ENCODE results near the gene ELMO1.

ELMO1 gene

DNA sequence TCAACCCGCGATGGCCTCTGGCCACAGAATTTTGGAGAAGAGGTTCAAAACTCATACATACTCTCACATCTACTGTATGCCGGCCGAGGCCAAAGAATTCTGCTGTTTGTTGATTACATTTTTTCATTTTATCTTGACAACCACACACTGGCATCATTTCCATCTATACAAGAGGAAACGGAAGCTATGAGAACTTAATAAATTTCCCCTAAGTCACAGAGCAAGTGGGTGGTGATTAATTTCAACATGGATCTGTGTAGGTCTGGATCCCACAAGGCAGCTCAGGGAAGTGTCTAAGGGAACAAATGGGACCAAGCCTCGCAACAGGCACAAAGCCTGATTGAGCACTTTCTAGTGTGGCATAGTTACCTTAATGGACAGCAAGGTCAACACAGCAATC, 18.0 kb downstream of the ELMO1 start:
- no peak for DNase-seq

DNA sequence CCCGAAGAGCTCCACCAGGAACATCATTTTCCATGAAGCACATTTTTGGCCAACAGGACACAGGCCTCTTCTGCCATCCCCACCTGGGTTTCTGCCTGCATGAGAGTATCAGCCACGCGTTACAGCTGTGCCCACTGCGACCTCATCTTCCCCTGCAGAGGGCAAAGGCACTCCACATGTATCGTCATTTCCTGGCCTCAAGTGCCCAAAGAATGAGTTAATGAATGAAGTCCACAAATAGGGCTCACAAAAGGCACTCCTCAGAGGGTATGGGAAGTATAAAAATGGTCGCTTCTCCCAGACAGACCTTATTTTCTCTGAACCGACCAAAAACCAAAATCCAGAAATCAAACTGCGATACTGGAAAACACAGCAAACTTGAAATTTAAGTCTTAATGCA, 18.5 kb downstream of the ELMO1 start:
- DNase-seq: no peak

DNA sequence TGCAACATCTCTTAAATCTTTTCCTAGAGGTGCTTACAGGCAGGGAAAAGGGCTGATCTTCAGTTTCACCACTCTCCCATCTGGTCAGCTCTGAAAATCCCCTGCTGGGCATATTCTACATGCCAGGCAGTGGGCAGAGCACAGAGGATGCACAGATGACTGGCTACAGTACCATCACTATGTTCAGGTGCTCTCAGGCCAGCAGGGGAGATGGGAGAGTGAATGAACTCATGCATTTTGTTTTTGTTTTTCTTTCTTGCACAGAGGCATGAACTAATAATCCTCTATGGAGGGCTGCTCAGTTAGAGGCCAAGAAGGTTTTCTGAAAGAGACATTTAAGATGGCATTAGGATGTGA, 19.3 kb downstream of the ELMO1 start:
- no peak for DNase-seq

DNA sequence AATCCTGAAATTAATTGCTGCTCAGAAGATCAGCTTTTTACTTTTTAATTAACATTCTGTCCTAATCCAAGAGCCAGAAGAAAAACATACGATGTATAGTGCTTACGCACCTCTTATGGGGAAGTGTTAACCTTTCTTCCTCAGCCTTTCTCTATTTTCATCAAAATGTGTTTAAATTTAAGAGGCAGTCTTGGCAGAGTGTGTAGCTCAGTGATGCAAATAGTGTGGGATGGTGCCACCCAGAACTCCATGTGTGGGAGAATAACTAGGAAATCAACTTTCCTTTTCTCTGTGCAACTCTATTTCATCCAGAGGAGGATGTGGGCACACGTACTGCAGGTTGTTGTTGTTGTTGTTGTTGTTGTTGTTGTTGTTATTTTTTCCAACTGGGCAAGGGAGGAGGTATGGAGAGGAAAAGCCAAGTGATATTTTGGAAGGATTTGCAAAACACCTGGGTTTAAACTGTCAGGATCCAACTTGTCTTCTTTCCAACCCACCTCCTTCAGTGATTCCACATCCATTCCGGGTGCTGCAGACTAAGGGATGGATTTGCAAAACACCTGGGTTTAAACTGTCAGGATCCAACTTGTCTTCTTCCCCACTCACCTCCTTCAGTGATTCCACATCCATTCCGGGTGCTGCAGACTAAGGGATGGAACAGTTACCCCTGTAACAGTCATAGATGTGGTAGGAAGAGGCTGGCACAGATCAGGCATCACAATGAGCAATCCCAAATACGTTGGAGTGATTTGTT, 19.8 kb downstream of the ELMO1 start:
- no peak for DNase-seq

DNA sequence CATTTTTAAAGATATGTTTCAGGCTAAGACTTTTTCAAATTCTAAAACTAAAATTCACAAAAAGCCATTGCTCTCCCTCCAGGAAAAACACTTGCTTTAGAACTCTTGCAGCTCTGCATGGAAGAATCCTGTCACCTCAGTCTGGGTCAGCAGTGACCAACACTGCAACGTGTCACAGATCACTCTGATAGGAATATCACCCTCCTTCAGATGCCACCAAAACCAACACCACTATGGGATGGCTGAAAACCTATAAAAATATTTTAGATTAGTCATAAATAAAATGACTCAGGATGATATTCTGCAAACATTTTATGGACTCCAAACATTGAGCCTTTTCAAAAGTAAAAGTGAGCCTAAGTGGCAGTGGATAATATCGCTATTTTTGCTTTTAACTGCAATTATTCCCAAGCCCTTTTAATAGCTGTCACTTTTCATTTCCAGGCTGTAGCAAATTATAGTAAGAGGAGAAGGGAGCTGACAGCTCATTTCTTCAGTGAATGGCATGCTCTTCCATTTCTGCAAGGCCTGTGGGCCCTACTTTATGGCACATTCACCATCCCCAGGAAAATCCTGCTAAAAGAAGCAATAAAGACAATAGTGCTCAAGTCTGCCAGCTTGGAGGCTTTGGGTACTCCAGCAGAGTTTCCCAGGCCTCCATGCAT, 21.3 kb downstream of the ELMO1 start:
- DNase-seq: no peak

DNA sequence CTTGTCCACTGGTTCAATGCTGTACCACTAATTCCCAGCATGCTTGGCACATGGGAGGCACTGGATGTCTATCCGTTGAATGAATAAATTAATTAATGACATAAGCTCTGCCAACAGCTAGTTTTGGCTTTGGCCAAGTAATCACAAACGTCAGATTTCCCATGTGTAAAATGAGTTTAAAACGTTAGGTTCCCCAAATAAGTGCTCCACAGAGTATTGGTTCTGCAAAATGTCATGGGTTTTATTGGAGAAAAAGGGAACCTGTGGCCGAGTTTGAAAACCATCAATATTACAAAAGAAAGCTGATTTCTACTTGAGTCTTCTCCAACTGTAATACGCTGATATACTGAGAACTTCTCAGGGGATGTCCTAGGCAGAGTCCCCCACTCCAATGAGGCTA, 23.2 kb downstream of the ELMO1 start:
- no peak for DNase-seq

DNA sequence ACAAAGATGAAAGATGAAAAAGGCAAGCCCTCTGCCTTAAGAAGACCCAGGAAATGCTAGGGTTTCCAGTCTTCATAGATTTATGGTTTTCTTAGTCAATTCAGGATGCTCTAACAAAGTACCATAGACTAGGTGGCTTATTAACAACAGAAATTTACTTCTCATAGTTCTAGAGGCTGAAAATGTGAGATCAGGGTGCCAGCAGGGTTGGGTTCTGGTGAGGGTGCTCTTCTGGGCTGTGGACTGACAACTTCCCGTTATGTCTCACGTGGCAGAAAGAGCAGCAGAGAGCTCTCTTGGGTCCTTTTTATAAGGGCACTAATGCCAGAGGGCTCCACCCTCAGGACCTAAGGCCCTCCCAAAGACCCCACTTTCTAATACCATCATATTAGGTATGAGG, 23.7 kb downstream of the ELMO1 start:
- DNase-seq: no peak

DNA sequence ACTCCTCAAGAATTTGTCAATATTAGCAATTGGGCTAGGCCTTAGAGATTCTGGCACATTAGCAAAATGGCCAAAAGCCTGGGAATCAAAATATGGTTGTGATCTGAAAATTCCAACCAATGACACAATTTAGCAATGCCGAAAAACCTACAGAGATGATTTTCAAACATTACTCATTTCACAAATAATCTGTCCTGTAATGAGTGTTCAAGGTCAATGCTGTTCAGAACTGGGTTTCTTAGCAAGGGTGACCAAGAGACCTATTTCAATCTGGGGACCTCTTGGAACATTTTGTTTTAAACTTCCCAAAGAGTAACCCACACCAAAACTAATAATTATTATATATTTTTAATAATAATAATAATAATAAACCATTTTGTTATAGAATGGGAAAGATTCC, 24.1 kb downstream of the ELMO1 start:
- no peak for DNase-seq

DNA sequence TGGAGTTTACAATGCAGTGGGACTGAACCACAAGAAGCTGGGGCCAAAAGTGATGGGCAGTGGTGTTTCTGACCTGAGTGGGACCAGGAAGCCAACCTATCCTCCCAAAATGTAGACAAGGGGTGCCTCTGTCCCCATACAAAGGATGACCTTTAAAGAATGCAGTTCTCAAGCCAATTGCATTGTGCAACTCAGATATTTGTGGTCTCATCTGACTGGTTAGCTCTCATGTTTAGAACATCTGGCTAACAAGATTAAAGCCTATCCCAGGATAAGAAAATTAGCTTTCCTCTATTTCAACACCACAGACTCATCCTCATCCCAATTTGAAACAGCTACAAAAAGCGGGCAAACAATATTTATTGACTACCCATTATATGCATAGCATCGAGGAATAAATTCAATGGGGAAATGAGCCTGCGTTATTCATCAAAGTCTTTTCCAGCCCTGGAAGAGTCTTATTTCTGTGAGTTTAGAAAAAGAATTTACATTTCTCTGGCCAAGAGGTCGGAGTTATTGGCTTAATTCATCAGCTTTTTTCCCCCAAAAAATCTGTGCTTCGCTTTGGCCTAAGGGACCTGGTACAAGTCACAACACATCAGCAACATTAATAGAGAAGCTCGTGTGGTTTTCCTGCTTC, 26.7 kb downstream of the ELMO1 start:
- DNase-seq: no peak

DNA sequence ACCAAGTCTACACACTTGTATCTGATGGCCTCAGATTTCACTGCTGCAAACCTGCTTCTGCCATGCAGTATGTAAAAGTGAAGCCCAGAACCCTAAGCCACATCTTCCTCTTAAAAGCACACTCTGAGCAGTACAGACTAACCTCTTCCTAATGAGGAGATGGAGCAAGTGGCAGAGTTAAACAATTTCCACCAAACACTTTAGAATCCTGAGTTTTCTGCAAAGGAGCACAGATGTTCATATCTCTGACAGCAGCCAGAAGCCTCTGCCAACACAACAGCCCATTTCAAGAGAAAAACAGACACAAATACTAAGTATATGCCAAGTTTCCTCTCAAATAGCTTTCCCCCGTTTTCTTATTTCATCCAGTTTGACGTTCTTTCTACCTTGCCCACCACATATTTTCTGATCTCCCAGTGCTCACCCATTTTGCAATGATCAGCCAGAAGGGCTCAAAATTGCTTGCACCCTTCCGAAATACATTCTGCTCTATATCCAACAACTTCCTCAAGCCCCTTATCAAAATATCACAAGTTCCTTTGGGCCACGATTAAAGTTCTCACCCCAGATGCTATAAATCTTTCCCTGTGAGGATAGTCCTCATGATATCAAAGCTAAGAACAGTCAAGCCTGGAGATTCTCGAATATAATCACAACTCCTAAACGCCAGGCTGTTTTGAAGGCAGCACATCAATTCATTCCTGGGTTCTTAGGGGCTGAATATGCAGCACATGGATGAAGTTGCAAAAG, 27.5 kb downstream of the ELMO1 start:
- no peak for DNase-seq

DNA sequence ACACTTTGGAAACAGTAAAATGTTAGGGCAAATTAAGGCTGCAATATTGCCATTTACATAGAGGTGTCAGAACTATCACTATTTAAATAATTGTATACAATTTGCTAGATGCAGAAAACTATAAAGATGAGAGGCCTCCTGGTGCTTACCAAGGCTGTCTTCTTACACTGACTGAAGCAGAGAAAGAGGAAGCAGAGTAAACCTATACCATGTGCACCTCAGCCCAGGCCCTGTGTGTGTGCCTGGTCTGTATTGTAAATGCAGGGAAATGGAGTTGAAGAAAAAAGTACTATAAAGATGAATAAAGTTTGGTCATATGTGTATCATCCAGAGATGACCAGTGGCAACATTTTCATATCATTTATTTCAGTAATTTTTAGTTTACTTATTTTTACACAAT, 29.2 kb downstream of the ELMO1 start:
- DNase-seq: no peak

DNA sequence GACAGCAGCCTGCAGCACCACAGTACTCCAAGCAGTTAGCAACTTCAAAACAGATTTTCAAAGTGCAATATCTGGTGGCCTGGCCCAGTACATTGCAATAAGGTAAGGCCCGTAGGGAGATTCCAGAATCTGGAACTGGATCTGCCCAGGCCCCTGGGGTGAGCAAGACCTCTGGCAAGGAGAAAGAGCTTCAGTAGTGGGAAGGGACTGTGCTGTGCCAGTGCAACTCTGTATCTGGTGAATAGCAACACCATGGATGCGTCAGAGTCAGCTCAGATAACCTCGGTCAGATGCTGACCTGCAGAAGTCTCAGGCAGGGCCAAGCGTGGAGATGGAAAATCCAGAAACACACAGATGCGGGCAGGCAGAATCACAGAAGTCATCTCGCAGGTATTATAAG, 30.3 kb downstream of the ELMO1 start:
- DNase-seq: no peak

DNA sequence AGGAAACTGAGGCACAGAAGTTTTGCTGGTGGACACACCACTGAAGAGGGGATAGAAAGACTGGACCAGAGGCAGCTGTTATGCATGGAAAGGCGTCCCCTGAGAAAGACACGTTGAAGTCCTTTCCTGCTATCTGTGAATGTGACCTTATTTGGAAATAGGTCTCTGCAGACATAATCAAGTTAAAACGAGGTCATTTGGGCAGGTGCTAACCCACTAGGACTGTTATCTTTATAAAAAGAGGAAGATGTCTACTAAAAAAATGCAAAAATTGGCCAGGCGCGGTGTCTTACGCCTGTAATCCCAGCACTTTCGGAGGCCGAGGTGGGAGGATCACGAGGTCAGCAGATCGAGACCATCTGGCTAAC, 31.6 kb downstream of the ELMO1 start:
- DNase-seq: no peak

DNA sequence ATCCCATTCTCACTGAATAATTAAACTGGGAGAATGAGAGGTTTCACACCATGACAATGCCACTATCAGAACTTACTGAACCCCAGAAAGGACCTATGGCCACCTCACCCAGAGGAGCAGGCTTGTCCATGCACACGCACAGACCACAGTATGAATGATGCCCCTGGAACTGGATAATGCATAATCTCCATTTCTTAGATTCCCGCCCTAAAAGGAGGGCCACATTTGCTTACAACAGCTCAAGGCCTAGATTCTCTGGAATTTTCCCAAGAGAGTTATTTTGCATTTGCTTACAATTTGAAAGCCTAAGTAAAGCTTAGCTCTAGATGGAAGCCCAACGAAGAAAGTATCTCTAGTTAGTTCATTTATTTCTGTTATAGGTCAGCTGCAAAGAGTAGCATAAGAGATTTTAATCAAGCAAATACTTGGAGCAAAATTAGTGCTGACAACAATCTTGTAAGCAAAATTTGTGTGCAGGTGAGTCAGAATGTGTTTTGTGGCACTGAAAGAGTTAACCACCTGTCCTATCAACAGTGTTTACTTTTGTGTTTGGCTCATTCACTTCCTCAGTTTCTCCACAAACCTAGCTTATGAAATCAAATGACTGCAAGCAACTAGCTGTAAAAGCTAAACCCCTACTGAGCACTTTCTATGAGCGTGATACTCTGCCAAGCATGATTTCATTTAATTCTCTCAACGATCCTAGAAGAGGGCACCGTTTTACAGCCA, 32.1 kb downstream of the ELMO1 start:
- DNase-seq: no peak

DNA sequence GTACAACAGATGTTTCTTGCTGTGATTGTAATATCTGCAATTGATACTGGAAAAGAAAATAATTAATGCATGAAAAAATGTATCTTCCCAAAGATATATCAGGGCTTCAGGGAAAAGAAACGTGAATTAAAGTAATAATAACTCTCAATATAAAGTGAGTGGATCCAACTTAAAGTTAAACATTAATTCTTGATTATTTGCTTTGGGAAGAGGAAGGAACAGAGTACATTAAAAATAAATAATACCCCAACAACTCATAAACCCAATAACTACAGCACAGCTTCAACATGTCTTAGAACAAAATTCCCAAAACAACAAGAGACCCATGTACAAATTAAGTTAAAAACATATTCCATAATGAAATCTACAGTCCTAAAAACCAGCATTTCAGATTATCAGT, 33.0 kb downstream of the ELMO1 start:
- no peak for DNase-seq

DNA sequence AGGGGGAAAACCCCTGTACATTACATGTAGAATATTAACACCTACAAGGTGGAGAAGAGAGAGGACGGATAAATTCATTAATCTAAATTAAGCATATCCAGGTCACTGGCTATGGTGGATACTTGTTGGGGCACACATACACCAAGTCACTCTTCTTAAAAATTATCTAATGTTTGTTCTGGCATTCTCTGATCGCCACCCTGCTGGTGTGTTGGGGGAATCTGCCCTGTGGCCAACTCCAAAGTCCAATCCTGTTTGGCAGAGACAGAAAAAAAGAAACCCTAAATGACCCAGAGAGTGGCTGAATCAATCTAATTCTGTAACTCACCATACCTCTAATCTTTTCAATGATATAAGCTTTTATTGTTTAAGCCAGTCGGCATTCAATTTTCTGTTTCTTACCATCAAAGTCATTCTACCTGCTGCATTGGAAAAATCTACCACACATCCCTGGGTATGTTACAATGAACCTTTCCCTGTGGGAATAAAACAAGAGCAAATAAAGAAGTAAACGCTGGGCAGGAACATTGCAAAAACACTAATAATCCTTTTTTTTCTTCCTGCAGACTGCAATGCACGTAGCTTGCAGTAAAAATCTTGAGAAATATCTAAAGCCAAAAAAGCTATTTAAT, 34.2 kb downstream of the ELMO1 start:
- no peak for DNase-seq

DNA sequence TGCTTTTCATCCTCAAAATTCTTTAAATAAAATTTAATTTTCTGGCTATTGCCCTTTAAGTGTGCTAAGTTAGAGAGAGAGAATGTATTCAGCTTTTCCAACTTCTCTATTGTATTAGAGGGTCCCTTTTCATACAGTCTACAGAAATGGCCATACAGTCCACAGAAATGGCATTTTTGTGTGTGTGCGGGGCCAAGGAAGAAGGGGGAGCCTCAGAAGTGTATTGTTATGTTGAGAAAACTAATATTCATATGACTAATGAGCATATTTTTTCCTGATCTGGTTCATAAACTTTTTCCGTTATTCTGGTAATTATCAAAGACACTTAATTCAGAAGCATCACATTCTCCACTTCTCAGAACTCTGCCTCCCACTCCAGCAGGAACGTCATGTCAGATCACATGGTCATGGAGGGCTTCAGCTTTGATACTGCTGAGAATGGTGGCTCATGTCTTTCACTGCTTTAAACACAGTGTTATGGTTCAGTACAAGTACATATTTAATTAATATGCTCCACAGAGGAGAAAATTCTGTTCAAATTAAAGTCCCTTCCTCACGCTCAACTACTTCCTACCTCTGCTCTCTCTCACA, 37.1 kb downstream of the ELMO1 start:
- DNase-seq: no peak

DNA sequence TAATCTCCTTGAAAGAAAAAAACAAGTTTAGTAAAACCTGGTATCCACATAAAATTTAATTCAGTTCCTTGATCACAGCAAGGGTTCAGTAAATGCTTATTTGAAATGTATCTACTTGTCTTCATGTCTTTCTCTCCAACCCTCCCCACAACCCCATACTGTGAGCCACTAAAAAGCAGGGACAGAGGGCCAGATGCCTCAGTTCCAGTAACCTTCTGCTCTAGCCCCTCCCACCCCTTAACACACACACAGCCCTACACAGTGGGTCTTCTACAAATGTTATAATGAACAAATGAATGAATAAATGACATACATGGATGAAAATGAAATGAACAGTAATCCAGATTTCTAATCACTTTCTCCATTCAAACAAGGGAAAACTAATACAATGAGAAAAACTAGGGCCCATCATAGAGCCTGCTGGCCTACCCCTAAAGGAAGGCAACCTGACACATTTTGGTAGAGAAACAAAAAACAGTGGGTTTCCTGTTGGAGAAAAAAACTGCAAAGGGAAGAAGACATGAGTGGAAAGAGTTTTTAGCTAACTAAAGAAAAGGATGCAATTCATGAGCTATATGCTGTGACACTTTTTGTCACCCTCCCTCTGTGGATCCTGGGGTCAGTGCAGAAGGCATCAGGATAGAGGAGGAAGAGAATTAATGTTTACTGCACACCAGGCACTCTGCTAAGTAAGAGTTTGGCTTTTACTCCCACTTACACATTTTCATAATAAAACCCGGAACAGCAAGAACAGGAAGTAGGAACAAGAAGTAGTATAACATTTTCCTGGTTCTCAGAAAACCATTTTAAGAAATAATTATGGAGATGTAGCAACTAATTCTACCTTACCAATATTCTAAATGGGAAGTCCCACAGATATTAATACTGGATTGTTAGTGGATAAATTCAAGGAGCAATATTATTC, 38.1 kb downstream of the ELMO1 start:
- no peak for DNase-seq

DNA sequence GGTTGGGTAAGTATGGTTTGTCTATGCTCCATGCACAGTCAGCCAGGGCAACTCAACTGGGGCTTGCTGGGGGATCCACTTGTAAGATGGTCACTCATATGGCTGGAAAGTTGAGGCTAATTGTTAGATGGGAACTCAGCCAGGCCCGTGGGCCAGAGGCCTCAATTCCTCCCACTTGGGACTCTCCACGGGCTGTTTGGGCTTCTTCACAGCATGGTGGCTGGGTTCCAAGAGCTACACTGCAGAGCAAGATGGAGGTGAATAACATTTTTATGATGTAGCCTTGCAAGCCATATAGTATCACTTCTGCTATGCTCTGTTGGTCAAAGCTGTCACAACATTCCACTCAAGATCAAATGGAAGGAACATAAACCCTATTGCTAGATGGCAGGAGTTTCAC, 39.2 kb downstream of the ELMO1 start:
- no peak for DNase-seq

DNA sequence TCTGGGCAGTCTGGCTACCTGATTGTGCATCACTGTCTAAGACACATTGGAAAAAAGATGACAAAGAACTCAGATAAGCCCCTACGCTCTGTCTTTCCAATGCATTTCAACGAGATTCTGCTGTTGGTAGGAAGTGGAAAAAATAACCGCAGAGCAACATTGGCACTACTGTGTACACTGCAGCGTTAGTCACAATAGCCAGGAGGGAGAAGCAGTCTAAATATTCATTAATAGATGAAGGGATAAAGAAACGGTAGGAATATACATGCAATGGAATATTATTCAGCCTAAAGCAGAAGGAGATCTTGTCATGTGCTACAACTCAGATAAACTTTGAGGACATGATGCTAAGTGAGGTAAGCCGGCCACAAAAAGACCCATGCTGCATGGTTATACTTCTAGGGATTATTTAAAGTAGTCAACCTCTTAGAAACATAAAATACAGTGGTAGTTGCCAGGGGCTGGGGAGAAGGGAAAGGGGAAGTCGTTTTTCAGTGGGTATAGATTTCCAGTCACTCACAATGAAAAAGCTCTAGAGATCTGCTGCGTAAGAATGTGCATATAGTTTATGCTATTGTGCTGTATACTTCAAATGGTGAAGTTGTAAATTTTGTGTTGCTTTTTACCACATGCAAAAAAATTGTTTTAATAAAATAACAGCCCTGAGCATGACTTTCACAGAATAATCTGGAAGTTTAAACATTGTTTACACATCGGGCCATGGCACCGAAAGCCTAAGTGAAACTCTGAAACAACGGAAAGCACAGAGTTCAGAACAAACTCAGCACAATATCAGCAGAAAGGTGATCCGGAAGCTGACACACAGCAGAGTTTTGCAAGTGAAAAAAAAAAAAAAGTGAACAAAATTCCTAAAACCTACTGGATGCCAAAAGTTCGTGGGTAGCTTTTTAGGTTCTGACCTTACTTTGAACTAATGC, 40.1 kb downstream of the ELMO1 start:
- DNase-seq: no peak

All from effector CD4-positive, alpha-beta T cell (primary cell).